ENCODE measurements around the gene MBNL1.

The MBNL1 gene

GRCh38 chr3:152488449-152488848, 219.7 kb downstream of the MBNL1 start:
- no peak for DNase-seq (ENCODE audit: low read depth)

DNA sequence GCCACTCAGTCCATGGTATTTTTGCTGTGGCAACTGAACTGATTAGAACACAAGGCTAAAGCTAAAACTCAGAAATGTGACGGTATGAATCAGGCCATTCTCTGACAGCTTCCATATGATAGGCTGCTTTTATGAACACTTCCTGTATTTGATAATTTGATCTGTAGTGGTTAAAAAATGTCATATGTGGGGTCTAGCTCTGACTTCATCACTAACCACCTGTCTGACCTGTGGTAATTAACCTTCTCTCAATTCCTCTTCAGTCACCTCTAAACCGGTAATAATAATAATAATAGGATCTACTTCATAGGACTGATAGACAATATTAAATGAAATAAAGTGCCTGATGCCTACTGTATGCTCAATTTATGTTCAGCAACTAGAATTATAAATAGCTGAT, 223.2 kb downstream of the MBNL1 start:
- no peak for DNase-seq (ENCODE audit: low read depth)

DNA sequence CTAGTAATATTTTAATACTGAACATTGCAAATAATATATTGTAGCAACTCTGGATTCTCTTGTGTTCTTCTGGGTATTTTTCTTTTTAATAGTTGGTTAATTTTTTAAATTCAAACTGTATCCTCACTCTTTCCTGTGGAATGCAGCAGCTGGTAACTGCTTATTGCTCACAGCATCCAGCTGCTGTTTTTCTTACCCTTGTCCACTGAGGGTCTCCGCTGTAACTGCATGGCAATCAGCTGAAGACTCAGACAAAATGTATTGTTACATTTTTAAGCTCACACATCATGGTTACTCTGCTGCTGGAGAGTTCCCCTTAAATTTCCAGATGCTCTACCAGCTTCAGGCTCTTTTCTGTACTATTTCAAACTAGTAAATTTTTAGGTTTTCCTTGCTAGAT, 227.6 kb downstream of the MBNL1 start:
- no peak for DNase-seq (ENCODE audit: low read depth)

- no peak for DNase-seq (ENCODE audit: low read depth)
Measured at GRCh38 chr3:152496716-152497115, 228.0 kb downstream of the MBNL1 start.

DNA sequence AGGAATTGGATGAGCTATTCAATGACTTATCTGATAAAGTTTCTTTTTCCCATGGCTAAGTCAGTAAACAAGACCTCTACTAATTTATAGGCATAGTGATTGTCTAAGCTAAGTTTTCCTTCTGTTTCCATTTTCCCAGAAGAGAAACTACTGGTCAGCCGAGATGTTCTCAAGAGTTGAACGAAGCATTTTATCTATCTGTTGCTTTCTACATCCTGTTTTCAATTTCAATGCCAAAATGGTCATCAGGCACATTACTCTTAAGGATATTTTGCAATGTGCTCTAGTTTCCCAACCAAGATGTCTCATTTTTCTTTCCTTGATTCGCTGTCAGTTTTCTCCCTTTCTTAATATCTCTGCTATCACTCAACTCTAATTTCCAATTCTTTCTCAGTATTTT, 228.7 kb downstream of the MBNL1 start:
- DNase-seq (ENCODE audit: low read depth): no peak

- no peak for DNase-seq (ENCODE audit: low read depth)
Measured at GRCh38 chr3:152497890-152498289, 229.2 kb downstream of the MBNL1 start.

DNA sequence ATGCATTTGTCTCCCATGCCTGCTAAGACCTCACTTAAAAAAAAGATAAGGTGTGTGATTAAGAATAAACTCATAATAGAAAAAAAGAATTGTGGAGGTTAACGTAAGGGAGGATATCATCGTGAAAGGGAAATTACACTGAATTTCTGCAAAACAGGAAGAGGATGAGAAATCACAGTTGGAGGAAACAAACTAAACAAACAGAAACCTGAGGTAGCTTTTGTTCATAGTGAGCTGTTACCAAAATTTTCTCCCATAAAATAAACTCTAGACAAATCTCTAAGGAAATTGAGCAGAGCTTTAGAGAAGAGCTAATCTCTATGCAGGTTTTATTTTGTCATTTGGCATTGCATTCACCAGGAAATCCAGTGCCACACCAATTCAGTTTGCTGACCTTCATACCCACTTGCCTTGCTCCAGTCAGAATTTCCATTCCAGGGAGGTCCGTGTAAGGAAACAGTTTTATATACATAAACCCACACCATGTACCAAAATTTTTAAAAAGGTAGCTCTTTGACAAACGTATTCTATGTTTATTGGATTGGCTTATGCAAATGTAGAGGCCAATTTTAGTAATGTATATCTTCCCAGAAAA, 231.2 kb downstream of the MBNL1 start:
- DNase-seq (ENCODE audit: low read depth): no peak

- no peak for DNase-seq (ENCODE audit: low read depth)
Measured at GRCh38 chr3:152505926-152506325, 237.2 kb downstream of the MBNL1 start.

DNA sequence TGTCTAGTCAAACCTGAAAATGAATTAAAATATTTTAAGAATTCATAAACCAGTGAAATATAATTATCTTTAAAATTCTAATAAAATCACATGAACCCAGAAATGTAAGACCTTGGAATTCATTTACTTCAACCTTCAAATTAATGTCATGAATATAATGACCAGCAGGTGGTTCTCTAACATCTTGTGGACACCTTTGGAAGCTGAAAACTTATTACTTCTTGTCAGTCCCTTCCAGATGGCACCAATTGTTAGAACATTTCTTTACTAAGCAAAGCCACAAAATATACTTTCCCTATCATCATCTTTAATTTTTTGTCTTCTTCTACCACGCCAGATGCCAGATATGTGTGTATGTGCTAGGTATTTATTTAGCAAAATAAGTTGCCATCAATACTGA, 240.0 kb downstream of the MBNL1 start:
- no peak for DNase-seq (ENCODE audit: low read depth)

DNA sequence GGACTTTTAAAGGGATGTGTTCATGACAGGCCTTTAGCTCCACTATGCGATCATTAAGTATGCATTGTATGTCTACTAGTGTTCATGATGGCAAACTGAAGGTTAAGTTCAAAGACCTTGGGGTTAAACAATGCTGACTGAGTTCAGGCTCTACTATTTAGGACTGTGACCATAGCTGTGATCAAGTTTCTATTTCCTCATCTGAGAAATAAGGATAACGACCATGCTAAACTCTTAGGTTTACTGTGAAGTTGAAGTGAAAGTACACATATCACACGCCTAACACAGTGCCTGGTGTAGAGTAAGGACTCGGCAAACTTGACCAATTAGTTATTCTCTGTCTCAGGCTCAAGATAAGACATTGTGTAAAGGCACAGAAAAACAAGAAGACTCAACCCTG, 243.2 kb downstream of the MBNL1 start:
- DNase-seq (ENCODE audit: low read depth): no peak

GRCh38 chr3:152513301-152513960, 244.7 kb downstream of the MBNL1 start:
- no peak for DNase-seq (ENCODE audit: low read depth)
